HEK293 (cell line): ENCODE data around the gene SVOPL.

Experiments used
- SCRT1 ChIP-seq: fragments of 450-650 bp; formaldehyde crosslinking; IDR thresholded peaks from 2 replicates; pipeline ENCODE4 v1.5.1; 2016; ENCODE audit warnings: missing biosample characterization, missing genetic modification characterization, borderline replicate concordance
- TF ChIP-seq, protein P1 (sequence below): fragments of 450-650 bp; formaldehyde crosslinking; optimal IDR thresholded peaks from 2 replicates; pipeline ENCODE3; 2016; ENCODE audit warnings: missing biosample characterization, mild to moderate bottlenecking, missing genetic modification characterization
- TF ChIP-seq, protein P2 (sequence below): fragments of 450-650 bp; formaldehyde crosslinking; IDR thresholded peaks from 2 replicates; pipeline ENCODE4 v1.5.1; 2016; ENCODE audit warnings: missing biosample characterization, missing genetic modification characterization
- TF ChIP-seq, protein P3 (sequence below): fragments of 450-650 bp; formaldehyde crosslinking; IDR thresholded peaks from 2 replicates; pipeline ENCODE4 v1.5.1; 2016; ENCODE audit warnings: missing biosample characterization, missing genetic modification characterization

DNA sequence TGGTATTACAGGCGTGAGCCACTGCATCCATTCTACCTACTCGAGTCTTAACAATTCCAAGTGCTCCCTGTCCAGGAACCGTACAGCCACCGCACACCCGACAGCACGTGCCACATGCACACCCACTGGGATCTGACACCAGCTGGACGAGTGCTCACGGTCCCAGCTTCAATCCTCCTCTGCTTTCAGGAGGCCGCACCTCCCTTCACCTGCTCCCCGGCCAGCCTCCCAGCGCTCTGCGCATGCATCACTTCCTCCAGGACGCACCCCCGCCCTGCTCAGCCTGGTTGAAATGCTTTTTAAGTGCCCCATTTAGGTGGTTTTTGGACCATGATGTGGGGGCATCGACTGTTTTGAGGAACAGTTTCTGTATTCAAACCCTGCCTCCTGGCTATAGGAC, 49.3 kb upstream of the SVOPL start:
- TF ChIP-seq, protein P1, sequence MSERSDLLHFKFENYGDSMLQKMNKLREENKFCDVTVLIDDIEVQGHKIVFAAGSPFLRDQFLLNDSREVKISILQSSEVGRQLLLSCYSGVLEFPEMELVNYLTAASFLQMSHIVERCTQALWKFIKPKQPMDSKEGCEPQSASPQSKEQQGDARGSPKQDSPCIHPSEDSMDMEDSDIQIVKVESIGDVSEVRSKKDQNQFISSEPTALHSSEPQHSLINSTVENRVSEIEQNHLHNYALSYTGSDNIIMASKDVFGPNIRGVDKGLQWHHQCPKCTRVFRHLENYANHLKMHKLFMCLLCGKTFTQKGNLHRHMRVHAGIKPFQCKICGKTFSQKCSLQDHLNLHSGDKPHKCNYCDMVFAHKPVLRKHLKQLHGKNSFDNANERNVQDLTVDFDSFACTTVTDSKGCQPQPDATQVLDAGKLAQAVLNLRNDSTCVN (tag by site-specific recombination) = no peak
- TF ChIP-seq, protein P2, sequence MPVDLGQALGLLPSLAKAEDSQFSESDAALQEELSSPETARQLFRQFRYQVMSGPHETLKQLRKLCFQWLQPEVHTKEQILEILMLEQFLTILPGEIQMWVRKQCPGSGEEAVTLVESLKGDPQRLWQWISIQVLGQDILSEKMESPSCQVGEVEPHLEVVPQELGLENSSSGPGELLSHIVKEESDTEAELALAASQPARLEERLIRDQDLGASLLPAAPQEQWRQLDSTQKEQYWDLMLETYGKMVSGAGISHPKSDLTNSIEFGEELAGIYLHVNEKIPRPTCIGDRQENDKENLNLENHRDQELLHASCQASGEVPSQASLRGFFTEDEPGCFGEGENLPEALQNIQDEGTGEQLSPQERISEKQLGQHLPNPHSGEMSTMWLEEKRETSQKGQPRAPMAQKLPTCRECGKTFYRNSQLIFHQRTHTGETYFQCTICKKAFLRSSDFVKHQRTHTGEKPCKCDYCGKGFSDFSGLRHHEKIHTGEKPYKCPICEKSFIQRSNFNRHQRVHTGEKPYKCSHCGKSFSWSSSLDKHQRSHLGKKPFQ (tag by site-specific recombination) = no peak
- TF ChIP-seq, protein P3, sequence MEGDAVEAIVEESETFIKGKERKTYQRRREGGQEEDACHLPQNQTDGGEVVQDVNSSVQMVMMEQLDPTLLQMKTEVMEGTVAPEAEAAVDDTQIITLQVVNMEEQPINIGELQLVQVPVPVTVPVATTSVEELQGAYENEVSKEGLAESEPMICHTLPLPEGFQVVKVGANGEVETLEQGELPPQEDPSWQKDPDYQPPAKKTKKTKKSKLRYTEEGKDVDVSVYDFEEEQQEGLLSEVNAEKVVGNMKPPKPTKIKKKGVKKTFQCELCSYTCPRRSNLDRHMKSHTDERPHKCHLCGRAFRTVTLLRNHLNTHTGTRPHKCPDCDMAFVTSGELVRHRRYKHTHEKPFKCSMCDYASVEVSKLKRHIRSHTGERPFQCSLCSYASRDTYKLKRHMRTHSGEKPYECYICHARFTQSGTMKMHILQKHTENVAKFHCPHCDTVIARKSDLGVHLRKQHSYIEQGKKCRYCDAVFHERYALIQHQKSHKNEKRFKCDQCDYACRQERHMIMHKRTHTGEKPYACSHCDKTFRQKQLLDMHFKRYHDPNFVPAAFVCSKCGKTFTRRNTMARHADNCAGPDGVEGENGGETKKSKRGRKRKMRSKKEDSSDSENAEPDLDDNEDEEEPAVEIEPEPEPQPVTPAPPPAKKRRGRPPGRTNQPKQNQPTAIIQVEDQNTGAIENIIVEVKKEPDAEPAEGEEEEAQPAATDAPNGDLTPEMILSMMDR (tag by site-specific recombination) = no peak
- no peak for TF ChIP-seq SCRT1 (tag by site-specific recombination)
